Nephron (organoid): Measurements from ENCODE around the gene HADHA.
A peak's percentile ranks its signal among the peaks of the same experiment; 100 is the strongest.

Experiments used
- H3K27ac Mint-ChIP-seq, 3 experiments: 2 replicates each; pipeline ENCODE4 v1.8.0; 2020; ENCODE audit warnings: mixed read lengths in 3 of 3, mild to moderate bottlenecking in 2 of 3, moderate library complexity in 1 of 3
- H3K27me3 Mint-ChIP-seq: 2 replicates; pipeline ENCODE4 v1.8.0; 2021; ENCODE audit warnings: low read depth, mild to moderate bottlenecking, moderate library complexity, mixed read lengths
- H3K36me3 Mint-ChIP-seq: 2 replicates; pipeline ENCODE4 v1.8.0; 2020; ENCODE audit warnings: low read depth, mixed read lengths
- H3K4me1 Mint-ChIP-seq: 2 replicates; pipeline ENCODE4 v1.8.0; 2020; ENCODE audit warnings: mixed read lengths
- H3K4me3 Mint-ChIP-seq, 3 experiments: 2 replicates each; pipeline ENCODE4 v1.8.0; 2020; ENCODE audit warnings: mild to moderate bottlenecking in 3 of 3, mixed read lengths in 3 of 3, moderate library complexity in 2 of 3
- H3K9me3 Mint-ChIP-seq: 2 replicates; pipeline ENCODE4 v1.8.0; 2020; ENCODE audit warnings: mixed read lengths
- CTCF ChIP-seq, 3 experiments: fragments of 200-600 bp; sonication (generic); IDR thresholded peaks; one replicate each; pipeline ENCODE4 v1.5.0; 2021; ENCODE audit warnings: antibody characterized with exemption in 3 of 3; ENCODE audit not compliant: unreplicated experiment in 3 of 3

HADHA gene

GRCh38 chr2:26283606-26284005, 39.2 kb upstream of the HADHA start:
- Mint-ChIP-seq H3K27ac (no peak overlapping the region), H3K4me3 (no peak overlapping the region), H3K36me3 (peaks cover 73% of the 10 kb centered on the region), H3K27me3 (no peaks in the 10 kb centered on the region), H3K4me1 (peaks cover 16% of the 10 kb centered on the region), H3K9me3 (no peaks in the 10 kb centered on the region)
- TF ChIP-seq CTCF (IDR thresholded peaks at IDR 0.05; ENCODE audit: unreplicated experiment in 3 of 3) = no peak

GRCh38 chr2:26281226-26281625, 36.8 kb upstream of the HADHA start:
- Mint-ChIP-seq H3K4me3 (no peak overlapping the region), H3K9me3 (no peaks in the 10 kb centered on the region), H3K36me3 (peaks cover 70% of the 10 kb centered on the region), H3K27me3 (no peaks in the 10 kb centered on the region), H3K4me1 (peaks cover 16% of the 10 kb centered on the region), H3K27ac (no peak overlapping the region)
- no peak for TF ChIP-seq CTCF (IDR thresholded peaks at IDR 0.05; ENCODE audit: unreplicated experiment in 3 of 3)

- peaks cover 16% of the 10 kb centered on the region for H3K4me1 Mint-ChIP-seq
- H3K27ac Mint-ChIP-seq = peak overlapping the region; percentile 53 to 84 (median 67)
- TF ChIP-seq CTCF (IDR thresholded peaks at IDR 0.05; ENCODE audit: unreplicated experiment in 3 of 3) = no peak
- no peak overlapping the region for H3K4me3 Mint-ChIP-seq
- no peaks in the 10 kb centered on the region for H3K9me3 Mint-ChIP-seq
- H3K27me3 Mint-ChIP-seq = no peaks in the 10 kb centered on the region
- H3K36me3 Mint-ChIP-seq = peaks cover 63% of the 10 kb centered on the region
Measured at GRCh38 chr2:26279886-26280285, 35.5 kb upstream of the HADHA start.

- peaks cover 44% of the 10 kb centered on the region for H3K36me3 Mint-ChIP-seq
- H3K4me1 Mint-ChIP-seq = peaks cover 21% of the 10 kb centered on the region
- H3K9me3 Mint-ChIP-seq = no peaks in the 10 kb centered on the region
- H3K27me3 Mint-ChIP-seq = no peaks in the 10 kb centered on the region
- no peak overlapping the region for H3K27ac Mint-ChIP-seq
- TF ChIP-seq CTCF (IDR thresholded peaks at IDR 0.05; ENCODE audit: unreplicated experiment in 3 of 3) = no peak
- H3K4me3 Mint-ChIP-seq = no peak overlapping the region
Measured at GRCh38 chr2:26276484-26277227, 32.2 kb upstream of the HADHA start.

GRCh38 chr2:26274058-26274613, 29.7 kb upstream of the HADHA start:
- no peak overlapping the region for H3K4me3 Mint-ChIP-seq
- TF ChIP-seq CTCF (IDR thresholded peaks at IDR 0.05; ENCODE audit: unreplicated experiment in 3 of 3) = no peak
- H3K9me3 Mint-ChIP-seq = no peaks in the 10 kb centered on the region
- peaks cover 5% of the 10 kb centered on the region for H3K4me1 Mint-ChIP-seq
- H3K27ac Mint-ChIP-seq = no peak overlapping the region
- H3K36me3 Mint-ChIP-seq = peaks cover 29% of the 10 kb centered on the region
- no peaks in the 10 kb centered on the region for H3K27me3 Mint-ChIP-seq

- Mint-ChIP-seq H3K27ac (no peak overlapping the region), H3K4me1 (peaks cover 5% of the 10 kb centered on the region), H3K36me3 (peaks cover 25% of the 10 kb centered on the region), H3K9me3 (no peaks in the 10 kb centered on the region), H3K27me3 (no peaks in the 10 kb centered on the region), H3K4me3 (no peak overlapping the region)
- TF ChIP-seq CTCF (IDR thresholded peaks at IDR 0.05; ENCODE audit: unreplicated experiment in 3 of 3) = no peak
Measured at GRCh38 chr2:26273501-26273900, 29.1 kb upstream of the HADHA start.
